Urinary bladder (tissue), 4 donors: ENCODE data around the gene RPS29. TPM values are rescaled to one million over a fixed set of nuclear protein-coding genes. Genes with fewer than 3 reads are reported as not detected.

Source experiments
- DNase-seq: peaks from one replicate; pipeline ENCODE4 v3.0.0-alpha.2; 2015; ENCODE audit errors: extremely low spot score
- H3K27ac ChIP-seq: one replicate; pipeline ENCODE4 v1.5.1; 2013; ENCODE audit warnings: low read depth, mild to moderate bottlenecking, moderate library complexity
- H3K36me3 ChIP-seq: one replicate; pipeline ENCODE4 v1.6.1; 2013; ENCODE audit warnings: mild to moderate bottlenecking, moderate library complexity; ENCODE audit not compliant: insufficient read depth
- H3K4me1 ChIP-seq: one replicate; pipeline ENCODE4 v1.6.1; 2013; ENCODE audit warnings: mild to moderate bottlenecking, moderate library complexity; ENCODE audit not compliant: insufficient read depth
- H3K4me3 ChIP-seq: one replicate; pipeline ENCODE4 v1.5.1; 2013; ENCODE audit warnings: low read depth, low read length
- WGBS: extraction: QIAGEN DNeasy Blood & Tissue Kit; methylation state at CpG from one replicate; pipeline ENCODE4 v1.1.7; 2013; 5-methylcytosine and 5-hydroxymethylcytosine counted together
- polyA plus RNA-seq: library from polyadenylated mRNA; stranded (reverse); fragments of 200-250 nt; gene quantifications from one replicate; pipeline ENCODE4 v1.2.3, GENCODE V29; 2013
- total RNA-seq: library from RNA; depleted of rRNA; stranded (reverse); fragments of >200 nt; gene quantifications from one replicate; pipeline ENCODE4 v1.2.3, GENCODE V29; 2014
- donor health status: healthy with polysubstance abuse.
- donor health status: healthy.

RPS29 gene
- total and polyA plus RNA-seq, 2 donors, result 1,469 to 2,986 TPM

DNA sequence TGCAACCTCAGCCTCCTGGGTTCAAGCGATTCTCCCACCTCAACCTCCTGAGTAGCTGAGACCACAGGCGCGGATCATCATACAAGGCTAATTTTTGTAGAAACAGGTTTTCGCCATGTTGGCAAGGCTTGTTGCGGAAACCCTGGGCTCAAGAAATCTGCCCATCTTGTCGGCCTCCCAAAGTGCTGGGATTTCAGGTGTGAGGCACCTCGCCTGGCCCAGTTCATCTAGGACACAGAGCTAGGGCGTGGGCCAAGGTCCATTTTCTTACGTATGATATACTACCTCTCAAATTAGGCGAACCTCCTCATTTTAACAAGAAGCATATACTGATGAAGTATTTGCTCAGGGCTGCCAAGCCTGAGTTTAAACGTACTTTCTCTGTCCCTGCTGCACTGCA, 2.1 kb downstream of the RPS29 start:
- no peak for DNase-seq
- 90% methylated on average over 11 of the region's 11 CpGs for WGBS
- Histone ChIP-seq H3K36me3 (peaks cover 5% of the 10 kb centered on the region), H3K27ac (no peak overlapping the region), H3K4me1 (no peaks in the 10 kb centered on the region), H3K4me3 (no peak overlapping the region)

DNA sequence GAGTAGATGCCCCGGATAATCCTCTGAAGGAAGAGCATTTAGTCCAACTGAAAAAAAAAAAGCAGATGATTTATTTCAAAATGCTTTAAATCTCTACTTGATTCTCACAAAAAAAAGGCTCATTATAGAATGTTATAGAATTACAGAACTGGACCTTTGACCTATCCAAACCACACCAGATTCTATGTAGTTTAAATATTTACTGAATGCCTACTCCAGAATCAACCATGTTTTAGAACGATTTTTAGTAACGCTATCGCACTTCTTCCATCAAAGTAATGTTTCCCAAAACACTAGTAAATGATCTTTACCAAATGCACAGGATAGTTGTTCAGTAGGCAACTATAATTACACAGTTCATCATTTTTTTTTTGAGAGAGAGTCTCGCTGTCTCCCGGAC, 2.6 kb downstream of the RPS29 start:
- no peak overlapping the region for H3K27ac ChIP-seq
- no peak overlapping the region for H3K4me3 ChIP-seq
- no peaks in the 10 kb centered on the region for H3K4me1 ChIP-seq
- peaks cover 5% of the 10 kb centered on the region for H3K36me3 ChIP-seq
- 79% methylated on average over 6 of the region's 6 CpGs for WGBS
- no peak for DNase-seq

DNA sequence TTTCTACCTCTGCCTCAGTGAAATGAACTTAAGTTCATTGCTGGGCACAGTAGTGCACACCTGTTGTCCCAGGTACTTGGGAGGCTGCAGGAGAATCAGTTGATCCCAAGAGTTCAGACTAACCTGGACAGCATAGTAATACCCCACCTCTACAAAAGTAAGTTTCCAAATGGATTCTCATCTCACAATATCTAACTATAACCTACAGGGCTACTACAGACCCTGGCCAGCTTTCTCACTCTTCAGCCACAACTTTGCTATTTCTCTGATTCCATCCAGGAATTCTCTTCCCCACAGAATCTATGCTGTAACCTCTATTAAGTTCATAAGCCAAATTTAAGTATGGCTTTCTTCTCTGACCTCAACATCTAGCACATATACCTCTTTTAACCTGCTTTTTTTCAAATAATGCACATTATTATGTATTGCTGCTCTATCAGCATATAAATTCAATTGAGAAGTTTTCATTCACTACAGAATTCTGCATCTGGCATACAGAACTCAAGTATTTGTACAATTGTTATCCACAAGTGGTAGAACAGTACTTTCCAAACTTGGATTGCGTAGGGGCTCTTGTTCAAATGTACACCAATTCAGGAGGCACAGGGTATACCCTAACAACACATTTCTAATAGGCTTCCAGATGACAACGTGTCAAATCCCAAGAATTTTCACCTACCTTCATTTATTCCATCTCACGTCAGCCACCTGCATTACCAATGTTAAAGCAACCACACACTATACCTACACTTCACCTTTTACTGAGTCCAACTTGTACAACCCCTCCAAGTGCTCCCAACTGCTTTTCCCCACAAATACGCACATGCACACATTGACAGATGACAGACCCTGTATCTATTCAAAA, 3.8 kb downstream of the RPS29 start:
- no peak overlapping the region for H3K4me3 ChIP-seq
- no peaks in the 10 kb centered on the region for H3K4me1 ChIP-seq
- WGBS, result 91% methylated on average over 4 of the region's 4 CpGs
- H3K27ac ChIP-seq, result no peak overlapping the region
- no peak for DNase-seq
- H3K36me3 ChIP-seq, result peaks cover 8% of the 10 kb centered on the region

DNA sequence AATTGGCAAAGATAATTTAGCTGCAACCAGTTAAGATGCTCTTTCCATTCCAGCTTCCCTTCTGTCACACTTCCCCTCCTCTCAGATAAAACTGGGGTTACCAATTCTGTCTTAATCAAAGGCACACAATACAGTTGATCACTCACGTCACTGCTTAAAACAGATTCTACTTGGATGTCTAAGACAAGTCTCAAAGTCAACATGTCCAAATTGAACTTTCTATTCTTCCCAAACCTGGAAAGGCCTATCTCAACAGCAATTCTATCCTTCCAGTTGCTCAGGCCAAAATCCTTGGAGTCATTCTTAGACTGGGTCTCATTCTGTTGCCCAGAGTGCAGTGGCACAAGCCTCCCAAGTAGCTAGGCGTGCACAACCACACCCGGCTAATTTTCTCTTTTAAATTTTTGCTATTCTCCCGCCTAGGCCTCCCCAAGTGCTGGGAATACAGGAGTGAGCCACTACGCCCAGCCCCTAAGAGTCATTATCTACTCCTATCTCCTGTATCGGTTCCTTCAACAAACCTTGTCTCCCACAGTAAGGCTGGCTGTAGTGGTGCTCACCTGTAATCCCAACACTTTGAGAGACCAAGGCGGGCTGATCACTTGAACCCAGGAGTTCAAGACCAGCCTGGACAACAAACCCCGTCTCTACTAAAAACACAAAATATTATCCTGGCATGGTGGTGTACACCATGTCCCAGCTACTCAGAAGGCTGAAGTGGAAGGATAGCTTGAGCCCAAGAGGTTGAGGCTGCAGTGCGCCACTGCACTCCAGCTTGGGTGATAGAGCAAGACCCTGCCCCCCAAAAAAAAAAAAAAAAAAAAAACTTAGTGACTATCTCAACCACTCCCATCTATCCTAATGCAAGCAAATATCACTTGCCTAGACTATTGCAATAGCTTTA, 4.7 kb downstream of the RPS29 start:
- Histone ChIP-seq H3K27ac (no peak overlapping the region), H3K4me3 (no peak overlapping the region), H3K36me3 (peaks cover 9% of the 10 kb centered on the region), H3K4me1 (no peaks in the 10 kb centered on the region)
- WGBS, result 85% methylated on average over 9 of the region's 9 CpGs
- DNase-seq, result no peak

DNA sequence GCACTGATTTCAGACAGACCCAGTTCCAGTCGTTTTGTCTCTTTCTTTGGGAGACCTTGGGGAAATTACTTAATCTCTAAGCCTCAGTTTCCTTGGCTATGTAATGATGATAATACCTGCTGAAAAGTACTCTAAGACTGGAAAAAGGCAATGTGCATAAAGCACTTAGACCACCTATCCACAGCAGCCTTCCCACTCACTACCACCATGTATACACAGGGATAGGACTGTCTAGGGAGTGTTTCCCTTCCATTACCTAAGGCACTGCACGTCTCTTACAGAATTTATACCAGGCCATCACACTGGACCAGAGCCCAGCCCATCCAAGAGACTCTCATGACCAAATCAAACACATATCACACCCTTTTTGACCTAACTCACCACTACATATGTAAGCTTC, 6.3 kb downstream of the RPS29 start:
- H3K4me3 ChIP-seq, result no peak overlapping the region
- H3K36me3 ChIP-seq, result peaks cover 10% of the 10 kb centered on the region
- WGBS, result 86% methylated on average over 2 of the region's 2 CpGs
- no peak overlapping the region for H3K27ac ChIP-seq
- no peak for DNase-seq
- H3K4me1 ChIP-seq, result no peaks in the 10 kb centered on the region

DNA sequence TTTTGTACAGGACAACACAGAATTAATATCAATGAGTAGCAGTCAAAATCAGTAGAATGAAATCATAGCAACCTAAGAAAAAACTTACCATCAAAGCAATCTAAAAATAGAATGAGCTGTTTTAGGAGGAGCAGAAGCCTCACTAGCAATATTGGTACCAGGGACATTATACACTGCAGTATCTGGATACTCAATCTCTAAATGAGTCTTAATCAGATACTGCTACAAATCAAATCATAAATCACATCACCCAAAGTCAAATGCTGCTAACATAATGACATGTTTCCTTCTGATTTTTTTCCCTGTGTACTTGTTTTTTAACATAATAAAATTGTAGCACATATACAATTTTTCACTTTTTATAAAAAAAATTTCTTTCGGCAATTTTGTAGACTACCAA, 8.0 kb downstream of the RPS29 start:
- peaks cover 10% of the 10 kb centered on the region for H3K36me3 ChIP-seq
- H3K4me3 ChIP-seq, result no peak overlapping the region
- WGBS, result 98% methylated on average over 1 of the region's 1 CpG
- no peak overlapping the region for H3K27ac ChIP-seq
- no peak for DNase-seq
- H3K4me1 ChIP-seq, result no peaks in the 10 kb centered on the region

DNA sequence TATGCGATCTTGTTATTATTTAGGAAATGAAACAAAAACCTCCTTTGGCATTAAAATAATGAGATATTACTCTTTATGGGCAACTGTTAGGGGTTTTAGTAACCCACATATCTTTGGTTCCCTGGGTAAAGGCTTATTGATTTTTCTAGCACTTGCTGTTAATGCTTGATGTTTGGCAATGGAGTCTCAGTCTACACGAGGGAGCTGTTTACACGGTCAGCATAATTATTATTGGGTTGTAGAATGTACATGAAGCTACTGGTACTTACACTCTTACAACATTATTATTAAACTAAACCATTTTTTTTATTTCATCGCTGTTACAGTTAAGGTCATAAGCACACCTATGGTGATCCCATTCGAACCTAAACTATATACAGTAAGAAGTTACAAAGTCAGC, 12.1 kb downstream of the RPS29 start:
- Histone ChIP-seq H3K4me3 (no peak overlapping the region), H3K27ac (no peak overlapping the region), H3K36me3 (peaks cover 6% of the 10 kb centered on the region), H3K4me1 (no peaks in the 10 kb centered on the region)
- WGBS, result 90% methylated on average over 5 of the region's 5 CpGs
- DNase-seq, result no peak

DNA sequence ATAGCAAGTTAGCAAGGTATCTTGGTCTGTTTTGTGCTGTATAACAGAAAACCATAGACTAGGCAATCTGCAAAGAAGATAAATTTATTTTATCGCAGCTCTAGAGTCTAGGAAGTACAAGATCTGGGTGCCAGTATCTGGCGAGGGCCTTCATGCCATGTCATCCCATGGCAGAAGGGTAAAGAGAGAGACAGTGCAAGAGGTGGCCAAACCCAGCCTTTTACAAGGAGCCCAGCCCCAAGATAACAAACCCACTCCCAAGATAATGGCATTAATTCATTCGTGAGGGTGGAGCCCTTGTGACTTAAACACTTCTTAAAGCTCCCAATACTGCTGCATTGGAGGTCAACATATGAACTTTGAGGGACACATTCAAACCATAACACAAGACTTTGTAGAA, 16.9 kb downstream of the RPS29 start:
- no peak overlapping the region for H3K4me3 ChIP-seq
- no peak overlapping the region for H3K27ac ChIP-seq
- no peak for DNase-seq
- H3K36me3 ChIP-seq, result peaks cover 1% of the 10 kb centered on the region
- WGBS, result 84% methylated on average over 3 of the region's 3 CpGs
- no peaks in the 10 kb centered on the region for H3K4me1 ChIP-seq

DNA sequence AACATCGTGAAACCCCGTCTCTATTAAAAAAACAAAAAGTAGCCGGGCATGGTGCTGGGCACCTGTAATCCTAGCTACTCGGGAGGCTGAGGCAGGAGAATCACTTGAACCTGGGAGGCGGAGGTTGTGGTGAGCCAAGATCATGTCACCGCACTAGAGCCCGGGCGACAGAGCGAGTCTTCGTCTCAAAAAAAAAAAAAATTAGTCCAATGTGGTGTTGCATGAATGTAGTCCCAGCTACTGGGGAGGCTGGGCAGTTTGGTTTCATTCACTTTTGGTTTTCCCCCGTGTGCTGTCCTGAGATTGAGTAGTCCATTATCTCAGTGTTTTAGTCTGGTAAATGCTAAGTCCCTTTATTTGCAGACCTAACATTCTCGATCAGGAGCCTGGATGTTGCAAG, 19.5 kb downstream of the RPS29 start:
- WGBS, result 93% methylated on average over 12 of the region's 12 CpGs
- H3K4me1 ChIP-seq, result no peaks in the 10 kb centered on the region
- no peak for DNase-seq
- peaks cover 1% of the 10 kb centered on the region for H3K36me3 ChIP-seq
- H3K4me3 ChIP-seq, result no peak overlapping the region
- no peak overlapping the region for H3K27ac ChIP-seq

DNA sequence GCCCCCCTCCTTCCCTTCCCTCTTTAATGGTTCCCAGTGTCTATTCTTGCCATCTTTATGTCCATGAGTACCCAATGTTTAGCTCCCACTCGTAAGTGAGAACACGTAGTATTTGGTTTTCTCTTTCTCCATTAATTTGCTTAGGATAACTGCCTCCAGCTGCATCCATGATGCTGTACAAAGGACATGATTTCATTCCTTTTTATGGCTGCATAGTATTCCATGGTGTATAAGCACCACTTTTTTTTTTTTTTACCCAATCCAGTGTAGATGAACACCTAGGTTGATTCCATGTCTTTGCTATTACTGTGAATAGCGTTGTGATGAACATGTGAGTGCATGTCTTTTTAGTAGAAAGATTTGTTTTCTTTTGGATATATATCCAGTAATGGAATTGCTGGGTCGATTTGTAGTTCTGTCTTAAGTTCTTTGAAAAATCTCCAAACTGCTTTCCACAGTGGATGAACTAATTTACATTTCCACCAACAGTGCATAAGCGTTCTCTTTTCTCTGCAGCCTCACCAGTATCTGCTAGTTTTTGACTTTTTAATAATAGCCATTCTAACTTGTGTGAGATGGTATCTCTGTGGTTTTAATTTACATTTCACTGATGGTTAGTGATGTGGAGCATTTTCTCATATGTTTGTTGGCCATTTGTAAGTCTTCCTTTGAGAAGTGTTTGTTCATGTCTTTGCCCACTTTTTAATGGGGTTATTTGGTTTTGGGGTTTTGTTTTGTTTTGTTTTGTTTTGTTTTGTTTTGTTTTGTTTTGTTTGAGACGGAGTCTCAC, 26.0 kb downstream of the RPS29 start:
- no peaks in the 10 kb centered on the region for H3K36me3 ChIP-seq
- no peak overlapping the region for H3K27ac ChIP-seq
- H3K4me1 ChIP-seq, result no peaks in the 10 kb centered on the region
- H3K4me3 ChIP-seq, result no peak overlapping the region
- 91% methylated on average over 6 of the region's 6 CpGs for WGBS
- no peak for DNase-seq

DNA sequence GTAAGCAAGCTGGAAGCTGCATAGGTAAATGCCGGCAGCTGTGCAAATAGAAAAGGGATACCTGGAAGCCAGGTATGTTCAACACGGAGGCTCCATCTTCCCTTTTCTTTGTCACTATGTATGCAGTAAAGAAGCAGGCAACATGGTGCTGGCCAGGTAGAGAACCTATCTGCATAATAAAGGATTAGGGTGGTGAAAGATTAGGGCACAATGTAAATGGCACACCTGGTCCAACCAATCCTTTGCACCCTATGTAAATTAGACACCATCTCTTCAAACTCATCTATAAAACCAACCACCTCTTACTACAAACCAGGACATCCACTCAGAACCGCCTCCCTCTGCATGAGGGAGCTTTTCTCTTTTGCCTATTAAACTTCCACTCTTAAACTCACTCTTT, 32.3 kb downstream of the RPS29 start:
- 65% methylated on average over 3 of the region's 3 CpGs for WGBS
- no peak for DNase-seq
- Histone ChIP-seq H3K4me1 (no peaks in the 10 kb centered on the region), H3K4me3 (no peak overlapping the region), H3K36me3 (no peaks in the 10 kb centered on the region), H3K27ac (no peak overlapping the region)

DNA sequence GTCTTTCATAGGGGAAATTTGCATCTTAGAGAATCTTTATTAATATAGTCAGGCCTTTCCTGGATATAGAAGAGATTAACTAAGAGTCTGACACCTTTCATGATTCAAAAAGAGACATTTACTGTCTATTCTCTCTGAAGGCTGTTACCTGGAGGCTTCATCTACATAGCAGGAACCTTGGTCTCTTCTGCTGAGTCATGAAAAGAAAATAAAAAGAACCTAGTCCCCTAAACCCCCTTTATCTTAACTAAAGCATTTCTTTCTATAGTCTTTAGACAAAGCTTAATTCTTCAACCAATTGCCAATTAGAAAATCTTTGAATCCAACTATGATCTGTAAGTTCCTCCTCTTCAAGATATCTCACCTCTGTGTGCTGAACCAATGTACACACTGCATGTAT, 33.1 kb downstream of the RPS29 start:
- no peaks in the 10 kb centered on the region for H3K4me1 ChIP-seq
- H3K4me3 ChIP-seq, result no peak overlapping the region
- no peaks in the 10 kb centered on the region for H3K36me3 ChIP-seq
- no peak for DNase-seq
- no peak overlapping the region for H3K27ac ChIP-seq

DNA sequence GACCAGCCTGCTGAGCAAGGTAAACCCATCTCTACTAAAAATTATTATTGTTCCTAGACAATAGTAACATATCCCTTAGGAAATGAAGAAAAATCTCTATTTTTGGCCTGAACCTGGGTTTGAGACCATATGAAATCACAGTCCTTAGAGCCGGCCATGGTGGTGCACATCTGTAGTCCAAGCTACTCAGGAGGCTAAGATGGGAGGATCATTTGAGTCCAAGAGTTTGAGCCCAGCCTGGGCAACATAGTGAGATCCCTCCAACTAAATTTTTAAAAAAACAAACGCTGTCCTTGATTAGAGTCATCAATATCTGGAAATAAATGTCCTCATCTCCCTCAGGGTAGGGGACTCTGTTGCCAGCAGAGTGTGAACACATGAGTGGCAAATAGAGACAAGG, 34.6 kb downstream of the RPS29 start:
- 86% methylated on average over 2 of the region's 2 CpGs for WGBS
- Histone ChIP-seq H3K4me3 (no peak overlapping the region), H3K27ac (no peak overlapping the region), H3K36me3 (no peaks in the 10 kb centered on the region), H3K4me1 (no peaks in the 10 kb centered on the region)
- no peak for DNase-seq
